Kidney (tissue), 14 donors: Measurements from ENCODE around the gene PPP4R1. TPM values are rescaled to one million over a fixed set of nuclear protein-coding genes. Genes with fewer than 3 reads are reported as not detected.

Experiments
- DNase-seq, 5 donors: peaks; one replicate each; pipeline ENCODE4 v3.0.0-alpha.2; 2013 to 2020
- FAIRE-seq: peaks from 2 replicates; lab custom pipeline; 2012; peaks lifted over from hg19 to GRCh38; lab: Jason Lieb, UNC
- H3K27ac ChIP-seq, 2 donors: one replicate each; pipeline ENCODE4 v1.7.0; 2013; ENCODE audit warnings: low read depth in 2 of 2, low read length in 2 of 2, inconsistent platforms in 1 of 2
- H3K27me3 ChIP-seq: one replicate; pipeline ENCODE4 v1.7.1; 2013; ENCODE audit warnings: low read length, inconsistent platforms; ENCODE audit not compliant: control insufficient read depth, insufficient read depth
- H3K36me3 ChIP-seq, 3 donors: one replicate each; pipeline versions ENCODE4 v1.7.0 to v1.7.1; 2013; ENCODE audit warnings: low read length in 3 of 3, control low read depth in 1 of 3, inconsistent platforms in 1 of 3; ENCODE audit not compliant: insufficient read depth in 3 of 3, control insufficient read depth in 2 of 3
- H3K4me1 ChIP-seq, 3 donors: one replicate each; pipeline versions ENCODE4 v1.7.0 to v1.7.1; 2013; ENCODE audit warnings: low read length in 3 of 3, inconsistent platforms in 1 of 3, low read depth in 1 of 3; ENCODE audit not compliant: control insufficient read depth in 2 of 3, insufficient read depth in 2 of 3
- H3K4me3 ChIP-seq, 3 donors: one replicate each; pipeline versions ENCODE4 v1.7.0 to v1.8.1; 2013; ENCODE audit warnings: low read length in 3 of 3, control low read depth in 1 of 3, inconsistent platforms in 1 of 3
- H3K9ac ChIP-seq, 3 donors: one replicate each; pipeline versions ENCODE4 v1.7.0 to v1.7.1; 2013; ENCODE audit warnings: low read length in 3 of 3, control low read depth in 1 of 3, inconsistent platforms in 1 of 3
- H3K9me3 ChIP-seq, 3 donors: one replicate each; pipeline versions ENCODE4 v1.7.0 to v1.7.1; 2013; ENCODE audit warnings: low read length in 3 of 3, control low read depth in 1 of 3, inconsistent platforms in 1 of 3; ENCODE audit not compliant: control insufficient read depth in 2 of 3, insufficient read depth in 1 of 3
- CTCF ChIP-seq: IDR thresholded peaks from 3 replicates; pipeline ENCODE4 v1.5.1; 2012; ENCODE audit warnings: mild to moderate bottlenecking, moderate library complexity, borderline replicate concordance; ENCODE audit not compliant: insufficient read depth; ENCODE audit errors: extremely low read depth
- intact Hi-C: fragments of 100-400 bp; cut with DNase I; formaldehyde crosslinking; loops from one replicate; pipeline ENCODE4 v1.11.1; 2022
- polyA plus RNA-seq: library from polyadenylated mRNA; stranded (reverse); fragments of 350-450 nt; fragmentation: Illumina TruSeq; extraction: RNeasy Lipid Tissue Mini Kit (QIAGEN cat#74804); gene quantifications from one replicate; pipeline ENCODE4 v1.2.3, GENCODE V29; 2014; ENCODE audit warnings: low read depth, low replicate concordance; ENCODE audit not compliant: insufficient read depth
- total RNA-seq: library from RNA; stranded (reverse); fragmentation: NEBNext Ultra II Directional; extraction: Animal tissue kit (Norgen Biotek cat#: 25700); gene quantifications from one replicate; pipeline ENCODE4 v1.2.1, GENCODE V29; 2021
- donor health status: control.
- donor health status: control.
- donor health status: control.
- donor health status: control.
- donor health status: control.
- donor health status: DM: yes; HTN: yes; CAD: no.
- donor health status: Normal renal cell carcinoma (clear cell type).

Gene PPP4R1
- total and polyA plus RNA-seq, 2 donors from 2014 or later: 23.9 to 122 TPM

- H3K4me3 ChIP-seq: no peak overlapping the region
- H3K36me3 ChIP-seq: no peaks in the 10 kb centered on the region
- TF ChIP-seq CTCF: no peak
- H3K27ac ChIP-seq: no peak overlapping the region
- H3K9me3 ChIP-seq: peaks cover 0 to 4% (median 0%) of the 10 kb centered on the region in 3 donors
- peaks cover 0 to 6% (median 0%) of the 10 kb centered on the region in 3 donors for H3K4me1 ChIP-seq
- FAIRE-seq: no peak
- no peak overlapping the region for H3K9ac ChIP-seq
- intact Hi-C loops: no loop called here
- DNase-seq: no peak
- no peaks in the 10 kb centered on the region for H3K27me3 ChIP-seq
Observed at GRCh38 chr18:9628984-9629383, 14.6 kb upstream of the PPP4R1 start.

- no peak overlapping the region for H3K4me3 ChIP-seq
- peaks cover 0 to 6% (median 0%) of the 10 kb centered on the region in 3 donors for H3K4me1 ChIP-seq
- H3K9ac ChIP-seq: no peak overlapping the region
- no peak for TF ChIP-seq CTCF
- no peak for FAIRE-seq
- intact Hi-C loops: no loop called here
- H3K9me3 ChIP-seq: peaks cover 0 to 4% (median 0%) of the 10 kb centered on the region in 3 donors
- DNase-seq: no peak
- no peaks in the 10 kb centered on the region for H3K36me3 ChIP-seq
- H3K27ac ChIP-seq: no peak overlapping the region
- no peaks in the 10 kb centered on the region for H3K27me3 ChIP-seq
Observed at GRCh38 chr18:9627642-9628041, 13.3 kb upstream of the PPP4R1 start.

- H3K27ac ChIP-seq: no peak overlapping the region
- DNase-seq (no peak), FAIRE-seq (no peak)
- H3K4me3 ChIP-seq: no peak overlapping the region
- no peak for TF ChIP-seq CTCF
- H3K9me3 ChIP-seq: no peaks in the 10 kb centered on the region
- no peak overlapping the region for H3K9ac ChIP-seq
- intact Hi-C loops: no loop called here
- H3K27me3 ChIP-seq: no peaks in the 10 kb centered on the region
- no peaks in the 10 kb centered on the region for H3K36me3 ChIP-seq
- peaks cover 0 to 2% (median 0%) of the 10 kb centered on the region in 3 donors for H3K4me1 ChIP-seq
Observed at GRCh38 chr18:9619990-9620389, 5.6 kb upstream of the PPP4R1 start.

- no peak for FAIRE-seq
Observed at GRCh38 chr18:9619545-9619944, 5.2 kb upstream of the PPP4R1 start.

More at GRCh38 chr18:9619545-9619944, 5.2 kb upstream of the PPP4R1 start:
- Histone ChIP-seq H3K27ac (no peak overlapping the region), H3K36me3 (no peaks in the 10 kb centered on the region), H3K27me3 (no peaks in the 10 kb centered on the region), H3K4me1 (peaks cover 0 to 2% (median 0%) of the 10 kb centered on the region in 3 donors), H3K9me3 (no peaks in the 10 kb centered on the region), H3K4me3 (no peak overlapping the region), H3K9ac (no peak overlapping the region)
- intact Hi-C loops: no loop called here
- TF ChIP-seq CTCF: no peak
- no peak for DNase-seq
